Activated CD4-positive, alpha-beta memory T cell treated with anti-CD3 and anti-CD28 coated beads for 36 hours (primary cell): Measurements from ENCODE around the gene CRYBG1. TPM values are rescaled to one million over a fixed set of nuclear protein-coding genes. Genes with fewer than 3 reads are reported as not detected.
"Not testable (repeated sequence)": the region's sequence is repeated elsewhere in the genome, so short reads cannot be mapped to it uniquely, and the experiment has no call there.

Experiments
- CTCF ChIA-PET: fragments of 350-600 bp; sonication (Branson Sonifier 250); formaldehyde crosslinking; loops from one replicate; lab custom pipeline; 2021; ENCODE audit warnings: antibody characterized with exemption, inconsistent platforms; lab: Charles Lee
- POLR2A ChIA-PET: fragments of 350-600 bp; sonication (Branson Sonifier 250); formaldehyde crosslinking; loops from one replicate; lab custom pipeline; 2021; ENCODE audit warnings: antibody characterized with exemption; lab: Charles Lee
- DNase-seq: peaks from one replicate; pipeline ENCODE4 v3.0.0-alpha.2; 2020
- H3K27ac Mint-ChIP-seq: one replicate; pipeline ENCODE4 v1.8.0; 2021; ENCODE audit warnings: mixed read lengths
- H3K27me3 Mint-ChIP-seq: one replicate; pipeline ENCODE4 v1.8.0; 2021; ENCODE audit warnings: mixed read lengths
- H3K36me3 Mint-ChIP-seq: one replicate; pipeline ENCODE4 v1.8.0; 2021; ENCODE audit warnings: mixed read lengths
- H3K4me1 Mint-ChIP-seq: one replicate; pipeline ENCODE4 v1.8.0; 2021; ENCODE audit warnings: low read depth, mixed read lengths
- H3K4me3 Mint-ChIP-seq: one replicate; pipeline ENCODE4 v1.8.0; 2021; ENCODE audit warnings: mild to moderate bottlenecking, mixed read lengths
- H3K9me3 Mint-ChIP-seq: one replicate; pipeline ENCODE4 v1.8.0; 2021; ENCODE audit warnings: mixed read lengths
- intact Hi-C: fragments of 100-400 bp; cut with micrococcal nuclease; formaldehyde crosslinking; loops from one replicate; pipeline ENCODE4 v1.15.1; 2023
- total RNA-seq, 2 experiments: library from RNA; stranded (reverse); gene quantifications; one replicate each; pipeline ENCODE4 v1.2.3, GENCODE V29; 2021

The CRYBG1 gene
- total RNA-seq, 2 experiments from 2014 or later = 38.4 to 39.3 TPM

DNA sequence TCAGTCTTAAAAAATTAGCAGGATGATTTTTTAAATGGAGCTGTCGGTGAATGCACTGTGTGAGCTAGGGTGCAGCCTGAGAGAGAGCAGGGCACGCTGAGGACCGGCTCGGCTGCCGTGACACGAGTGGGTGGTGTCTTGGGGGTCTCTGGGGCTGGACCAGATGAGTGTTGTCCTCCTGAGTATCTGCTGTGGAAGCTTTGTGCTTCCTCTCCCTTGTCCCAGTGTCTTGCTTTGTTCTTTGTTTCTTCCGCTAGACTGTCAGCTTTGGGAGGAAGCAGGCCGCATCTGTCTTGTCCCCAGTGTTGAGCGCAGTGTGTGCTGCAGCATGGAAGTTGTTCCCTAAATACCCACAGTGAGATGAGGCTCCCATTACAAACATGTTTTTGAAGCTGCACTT, 179.4 kb downstream of the CRYBG1 start:
- Mint-ChIP-seq H3K9me3 (no peaks in the 10 kb centered on the region), H3K4me1 (peaks cover 45% of the 10 kb centered on the region), H3K4me3 (no peak overlapping the region), H3K27me3 (no peaks in the 10 kb centered on the region), H3K36me3 (peaks cover 47% of the 10 kb centered on the region), H3K27ac (no peak overlapping the region)
- ChIA-PET POLR2A (interaction anchor here (0.7 to 1.2 kb wide), 3 partner anchors 13 to 20 kb away, joined by 3 to 5 read pairs (median 3); no protein-coding TSS in a partner anchor), CTCF (no interaction called here)
- DNase-seq = no peak
- intact Hi-C loops = no loop called here

DNA sequence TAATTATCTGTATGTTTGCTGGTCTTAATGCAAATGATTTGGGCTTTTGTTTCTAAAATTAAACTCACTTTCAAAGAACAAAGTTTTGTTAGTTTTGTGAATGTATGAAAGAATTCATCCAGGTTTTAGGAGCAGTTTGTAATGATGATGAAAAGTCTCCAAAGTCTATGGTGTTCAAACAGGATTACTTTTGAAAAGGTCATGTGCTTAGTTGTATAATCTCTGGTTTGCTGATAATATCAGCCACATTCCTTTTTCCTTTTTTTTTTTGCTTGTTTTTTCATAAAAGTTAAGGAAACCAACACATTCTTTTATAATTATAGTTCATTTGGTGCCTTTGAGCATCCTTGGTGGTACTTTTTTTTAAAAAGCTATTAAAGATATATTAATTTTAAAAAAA, 179.9 kb downstream of the CRYBG1 start:
- no peak overlapping the region for H3K4me3 Mint-ChIP-seq
- H3K4me1 Mint-ChIP-seq = peaks cover 44% of the 10 kb centered on the region
- no peaks in the 10 kb centered on the region for H3K27me3 Mint-ChIP-seq
- no peaks in the 10 kb centered on the region for H3K9me3 Mint-ChIP-seq
- no peak overlapping the region for H3K27ac Mint-ChIP-seq
- ChIA-PET POLR2A (interaction anchor here (0.7 to 1.2 kb wide), 3 partner anchors 14 to 21 kb away, joined by 3 to 5 read pairs (median 3); no protein-coding TSS in a partner anchor), CTCF (no interaction called here)
- intact Hi-C loops = no loop called here
- H3K36me3 Mint-ChIP-seq = peaks cover 49% of the 10 kb centered on the region
- DNase-seq = no peak

DNA sequence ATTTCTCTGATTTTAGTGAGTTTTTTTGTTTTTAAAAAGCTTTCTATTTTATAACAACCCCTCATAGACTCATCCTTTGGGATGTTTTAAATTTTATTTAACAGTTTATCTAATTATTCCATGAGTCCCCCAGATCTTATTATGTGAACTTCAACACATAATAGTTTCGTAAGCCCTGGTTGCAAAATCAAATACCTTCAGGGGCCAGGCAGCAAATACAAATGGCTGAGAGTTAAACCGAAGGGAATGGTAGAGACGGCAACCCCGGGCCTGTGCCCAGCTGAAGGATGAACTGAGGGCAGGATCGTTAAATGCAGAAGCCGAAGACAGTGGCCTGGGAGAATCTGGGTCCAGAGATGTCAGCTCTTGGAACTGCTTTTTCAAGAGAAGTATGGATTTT, 180.4 kb downstream of the CRYBG1 start:
- no peak overlapping the region for H3K4me3 Mint-ChIP-seq
- H3K27me3 Mint-ChIP-seq = no peaks in the 10 kb centered on the region
- DNase-seq = no peak
- ChIA-PET POLR2A (no interaction called here), CTCF (no interaction called here)
- intact Hi-C loops = no loop called here
- peaks cover 46% of the 10 kb centered on the region for H3K4me1 Mint-ChIP-seq
- H3K36me3 Mint-ChIP-seq = peaks cover 52% of the 10 kb centered on the region
- H3K9me3 Mint-ChIP-seq = no peaks in the 10 kb centered on the region
- H3K27ac Mint-ChIP-seq = no peak overlapping the region

DNA sequence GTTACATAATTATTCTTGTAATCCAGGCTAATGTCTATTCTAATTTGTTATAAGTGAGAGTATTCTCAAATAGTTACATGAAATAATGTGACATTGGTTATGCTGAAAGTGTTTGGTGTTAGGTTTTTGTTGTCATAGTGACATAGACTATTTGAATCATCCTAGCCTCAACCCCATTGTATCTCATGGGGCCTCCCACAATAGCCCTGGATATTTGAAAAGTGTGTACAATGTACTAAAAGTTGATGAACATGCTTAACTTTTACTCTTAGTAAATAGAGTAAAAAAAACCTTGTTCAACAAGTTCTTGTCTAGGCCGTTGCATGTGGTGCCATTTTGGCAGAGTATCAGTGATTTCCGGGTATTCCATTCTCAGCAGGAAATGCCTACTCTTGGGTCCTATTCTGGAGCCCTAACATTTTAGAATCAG, 185.8 kb downstream of the CRYBG1 start:
- peaks cover 46% of the 10 kb centered on the region for H3K4me1 Mint-ChIP-seq
- H3K9me3 Mint-ChIP-seq = peaks cover 3% of the 10 kb centered on the region
- H3K4me3 Mint-ChIP-seq = no peak overlapping the region
- H3K27me3 Mint-ChIP-seq = no peaks in the 10 kb centered on the region
- POLR2A ChIA-PET = interaction anchor here (1.1 to 1.8 kb wide), 3 partner anchors 9 to 26 kb away, joined by 5 to 6 read pairs (median 6); no protein-coding TSS in a partner anchor
- DNase-seq = no peak
- peak overlapping the region; percentile 87 for H3K27ac Mint-ChIP-seq
- CTCF ChIA-PET = interaction anchor here (1.3 kb wide), 1 partner anchor 207 kb away, joined by 3 read pairs; no protein-coding TSS in a partner anchor
- intact Hi-C loops = loop anchor here (1.0 kb wide), 2 partner anchors 9 to 25 kb away; no protein-coding TSS in a partner anchor
- peaks cover 59% of the 10 kb centered on the region for H3K36me3 Mint-ChIP-seq

DNA sequence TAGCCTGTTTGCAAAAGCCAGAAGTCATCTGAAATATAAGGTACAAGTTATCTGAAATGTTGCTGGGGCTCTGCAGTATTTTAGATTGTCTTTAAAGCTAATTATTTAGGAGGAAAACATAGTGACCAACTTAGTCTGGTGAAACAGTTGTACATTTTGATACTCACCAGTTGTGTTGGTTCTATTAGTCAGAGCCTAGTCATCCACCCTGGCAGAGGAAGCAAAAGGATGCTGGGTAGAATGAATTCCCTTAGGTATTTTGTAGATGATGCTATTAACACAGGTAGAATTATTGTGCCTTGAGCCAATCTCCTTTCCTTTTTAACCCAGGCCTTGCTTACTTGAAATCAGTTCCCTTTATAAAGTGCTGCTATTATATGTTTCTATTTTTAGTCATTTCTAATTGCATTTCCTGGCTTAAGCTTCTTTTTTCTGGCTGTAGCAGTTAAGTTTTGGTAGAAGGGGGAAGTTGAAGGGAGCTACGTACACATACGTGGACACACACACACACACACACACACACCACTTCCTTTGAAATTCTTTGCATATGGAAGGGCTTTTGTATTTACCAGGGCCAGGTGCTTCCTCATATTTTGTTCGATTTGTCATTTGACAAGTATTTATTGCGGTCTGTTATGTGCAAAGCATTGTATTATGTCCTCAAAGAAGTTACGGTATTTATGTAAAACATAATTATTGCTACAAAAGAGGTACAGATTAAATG, 186.3 kb downstream of the CRYBG1 start:
- Mint-ChIP-seq H3K36me3 (peaks cover 64% of the 10 kb centered on the region), H3K27ac (peak overlapping the region; percentile 87), H3K4me1 (peaks cover 47% of the 10 kb centered on the region), H3K9me3 (peaks cover 3% of the 10 kb centered on the region), H3K27me3 (no peaks in the 10 kb centered on the region), H3K4me3 (no peak overlapping the region)
- intact Hi-C loops = loop anchor here (1.0 kb wide), 2 partner anchors 10 to 26 kb away; no protein-coding TSS in a partner anchor
- CTCF ChIA-PET = interaction anchor here (1.3 kb wide), 1 partner anchor 207 kb away, joined by 3 read pairs; no protein-coding TSS in a partner anchor
- DNase-seq = no peak
- POLR2A ChIA-PET = interaction anchor here (1.1 to 1.8 kb wide), 3 partner anchors 10 to 27 kb away, joined by 5 to 6 read pairs (median 6); no protein-coding TSS in a partner anchor

DNA sequence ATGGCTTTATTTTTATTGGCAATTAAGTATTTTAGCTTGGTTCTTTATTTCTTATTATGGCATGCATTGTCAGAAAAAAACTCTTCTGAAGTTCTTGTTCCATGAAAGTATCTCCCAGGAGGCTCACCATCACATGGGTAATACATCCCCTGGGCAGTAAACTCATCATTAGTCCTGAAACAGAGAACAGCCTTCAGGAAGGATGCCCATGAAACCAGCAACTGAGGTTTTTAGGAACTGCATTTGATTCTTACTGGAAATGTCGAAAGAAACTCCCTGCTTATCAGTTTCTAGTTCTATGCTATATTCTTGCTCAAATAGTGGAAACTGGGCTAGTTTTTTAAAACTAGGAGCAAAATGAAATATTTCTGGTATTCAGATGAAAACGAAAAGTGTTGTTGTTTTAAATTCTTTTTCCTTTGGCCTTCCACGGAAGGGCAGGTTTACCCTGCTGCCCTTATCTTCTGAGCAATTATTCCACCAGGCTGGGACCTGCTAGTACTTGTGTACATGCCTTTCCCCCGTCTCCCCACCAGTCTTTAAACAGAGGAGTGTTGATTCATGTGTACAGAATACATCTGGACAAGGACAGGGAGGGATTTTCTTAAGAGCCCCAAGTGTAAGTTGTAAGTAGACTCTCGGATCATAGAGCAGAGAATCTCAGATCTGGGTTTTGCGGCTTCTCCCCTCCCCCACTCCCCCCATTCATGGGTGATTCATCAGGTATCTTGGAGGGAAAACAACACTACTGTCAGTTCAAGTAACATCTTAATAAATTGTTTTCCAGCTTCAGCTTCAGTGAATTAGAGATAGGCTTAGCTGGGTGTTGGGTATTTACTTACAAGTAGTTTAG, 187.3 kb downstream of the CRYBG1 start:
- H3K4me3 Mint-ChIP-seq = no peak overlapping the region
- intact Hi-C loops = no loop called here
- peaks cover 3% of the 10 kb centered on the region for H3K9me3 Mint-ChIP-seq
- H3K4me1 Mint-ChIP-seq = peaks cover 53% of the 10 kb centered on the region
- POLR2A ChIA-PET = interaction anchor here (1.1 kb wide), 1 partner anchor 28 kb away, joined by 6 read pairs; no protein-coding TSS in a partner anchor
- H3K27ac Mint-ChIP-seq = peak overlapping the region; percentile 40
- peaks cover 65% of the 10 kb centered on the region for H3K36me3 Mint-ChIP-seq
- H3K27me3 Mint-ChIP-seq = no peaks in the 10 kb centered on the region
- CTCF ChIA-PET = interaction anchor here (0.7 kb wide), 1 partner anchor 36 kb away, joined by 3 read pairs; no protein-coding TSS in a partner anchor
- peak; percentile 58 for DNase-seq

DNA sequence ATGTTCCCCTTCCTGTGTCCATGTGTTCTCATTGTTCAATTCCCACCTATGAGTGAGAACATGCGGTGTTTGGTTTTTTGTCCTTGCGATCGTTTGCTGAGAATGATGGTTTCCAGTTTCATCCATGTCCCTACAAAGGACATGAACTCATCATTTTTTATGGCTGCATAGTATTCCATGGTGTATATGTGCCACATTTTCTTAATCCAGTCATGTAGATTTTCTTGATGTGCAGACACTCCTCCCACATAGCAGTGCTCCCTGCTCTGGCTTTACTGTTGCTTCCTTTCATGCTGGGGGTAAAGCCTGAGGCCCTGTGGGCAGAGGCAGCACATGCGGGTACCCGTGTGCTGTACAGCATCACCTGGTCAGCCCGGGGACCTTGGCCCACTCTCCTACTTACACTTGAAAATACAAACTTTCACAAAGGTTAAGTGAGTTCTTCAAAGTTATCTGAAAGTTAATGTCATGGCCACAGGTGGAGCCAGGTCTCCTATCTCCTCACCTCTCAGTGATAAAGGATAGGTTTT, 188.5 kb downstream of the CRYBG1 start:
- H3K27me3 Mint-ChIP-seq, H3K4me3 Mint-ChIP-seq, intact Hi-C loops, H3K9me3 Mint-ChIP-seq, DNase-seq: not testable (repeated sequence)
- CTCF ChIA-PET = interaction anchor here (0.6 to 0.7 kb wide), 2 partner anchors 17 to 37 kb away, joined by 3 read pairs; no protein-coding TSS in a partner anchor
- Mint-ChIP-seq H3K4me1 (peaks cover 65% of the 10 kb centered on the region), H3K27ac (peak overlapping the region; percentile 38), H3K36me3 (peaks cover 72% of the 10 kb centered on the region)
- POLR2A ChIA-PET = interaction anchor here (1.0 kb wide), 1 partner anchor 29 kb away, joined by 3 read pairs; no protein-coding TSS in a partner anchor

DNA sequence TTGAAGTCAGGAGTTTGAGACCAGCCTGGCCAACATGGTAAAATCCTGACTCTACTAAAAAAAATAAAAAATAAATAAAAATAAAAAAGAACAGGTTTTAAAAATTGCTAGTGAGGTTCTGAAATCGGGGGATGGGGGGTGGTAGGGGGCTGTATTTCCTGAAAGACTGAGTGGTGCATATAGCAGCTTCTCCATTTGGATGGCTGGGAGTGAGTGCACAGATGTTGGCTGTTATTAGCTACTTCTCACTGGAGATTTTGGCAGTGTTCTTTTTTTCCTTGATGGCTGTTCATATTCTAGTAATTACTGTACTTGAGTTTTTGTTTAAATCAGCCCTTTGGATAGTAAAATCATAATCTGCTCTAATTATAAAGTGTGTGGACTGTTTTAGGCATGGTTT, 189.0 kb downstream of the CRYBG1 start:
- Mint-ChIP-seq H3K4me3 (no peak overlapping the region), H3K36me3 (peaks cover 70% of the 10 kb centered on the region), H3K9me3 (peaks cover 3% of the 10 kb centered on the region), H3K27me3 (no peaks in the 10 kb centered on the region), H3K4me1 (peaks cover 67% of the 10 kb centered on the region), H3K27ac (peak overlapping the region; percentile 68)
- ChIA-PET CTCF (no interaction called here), POLR2A (interaction anchor here (1.0 kb wide), 1 partner anchor 30 kb away, joined by 3 read pairs; no protein-coding TSS in a partner anchor)
- intact Hi-C loops = no loop called here
- DNase-seq = no peak

DNA sequence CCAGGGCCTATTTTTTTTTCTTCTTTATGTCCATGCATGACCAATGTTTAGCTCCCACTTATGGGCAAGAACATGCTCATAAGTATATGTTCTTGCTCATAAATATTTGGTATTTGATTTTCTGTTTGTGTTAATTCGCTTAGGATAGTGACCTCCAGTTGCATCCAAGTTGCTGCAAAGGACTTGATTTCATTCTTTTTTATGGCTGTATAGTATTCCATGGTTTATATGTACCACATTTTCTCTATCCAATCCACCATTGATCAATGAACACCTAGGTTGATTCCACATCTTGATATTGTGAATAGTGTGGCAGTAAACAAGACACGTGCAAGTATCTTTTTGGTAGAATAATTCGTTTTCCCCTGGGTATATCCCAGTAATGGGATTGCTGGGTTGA, 190.6 kb downstream of the CRYBG1 start:
- DNase-seq = no peak
- Mint-ChIP-seq H3K36me3 (peaks cover 61% of the 10 kb centered on the region), H3K4me1 (peaks cover 56% of the 10 kb centered on the region), H3K4me3 (no peak overlapping the region), H3K27me3 (no peaks in the 10 kb centered on the region), H3K27ac (peak overlapping the region; percentile 24), H3K9me3 (peaks cover 3% of the 10 kb centered on the region)
- ChIA-PET CTCF (no interaction called here), POLR2A (interaction anchor here (3.7 kb wide), 1 partner anchor 31 kb away, joined by 24 read pairs; no protein-coding TSS in a partner anchor)
- intact Hi-C loops = no loop called here

DNA sequence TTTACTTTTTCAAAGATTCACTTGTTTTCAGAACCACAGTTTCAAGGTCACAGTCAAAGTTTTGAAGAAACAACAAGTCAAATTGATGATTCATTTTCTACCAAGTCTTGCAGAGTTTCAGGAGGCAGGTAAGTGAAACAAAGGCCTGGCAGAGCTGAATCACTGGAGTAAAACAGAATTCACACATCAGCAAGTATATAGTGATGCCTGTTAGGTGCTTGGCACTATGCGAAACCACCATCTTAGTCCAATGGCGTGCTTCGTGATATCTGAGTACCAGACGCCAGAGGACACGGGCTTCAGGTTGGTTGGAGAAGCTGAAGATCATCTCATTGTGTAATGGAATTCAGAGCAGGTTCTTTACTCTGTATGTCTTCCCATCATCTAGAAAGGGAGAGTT, 192.9 kb downstream of the CRYBG1 start:
- peak; percentile 77 for DNase-seq
- intact Hi-C loops = loop anchor here (1.0 kb wide), 5 partner anchors 19 to 78 kb away; no protein-coding TSS in a partner anchor
- H3K27ac Mint-ChIP-seq = peak overlapping the region; percentile 90
- CTCF ChIA-PET = interaction anchor here (0.8 to 4.5 kb wide), 12 partner anchors 8 to 560 kb away, joined by 3 to 37 read pairs (median 5); no protein-coding TSS in a partner anchor
- H3K4me1 Mint-ChIP-seq = peaks cover 36% of the 10 kb centered on the region
- H3K4me3 Mint-ChIP-seq = no peak overlapping the region
- H3K36me3 Mint-ChIP-seq = peaks cover 54% of the 10 kb centered on the region
- POLR2A ChIA-PET = interaction anchor here (0.8 to 3.7 kb wide), 8 partner anchors 10 to 77 kb away, joined by 3 to 24 read pairs (median 4); no protein-coding TSS in a partner anchor
- peaks cover 3% of the 10 kb centered on the region for H3K9me3 Mint-ChIP-seq
- no peaks in the 10 kb centered on the region for H3K27me3 Mint-ChIP-seq

DNA sequence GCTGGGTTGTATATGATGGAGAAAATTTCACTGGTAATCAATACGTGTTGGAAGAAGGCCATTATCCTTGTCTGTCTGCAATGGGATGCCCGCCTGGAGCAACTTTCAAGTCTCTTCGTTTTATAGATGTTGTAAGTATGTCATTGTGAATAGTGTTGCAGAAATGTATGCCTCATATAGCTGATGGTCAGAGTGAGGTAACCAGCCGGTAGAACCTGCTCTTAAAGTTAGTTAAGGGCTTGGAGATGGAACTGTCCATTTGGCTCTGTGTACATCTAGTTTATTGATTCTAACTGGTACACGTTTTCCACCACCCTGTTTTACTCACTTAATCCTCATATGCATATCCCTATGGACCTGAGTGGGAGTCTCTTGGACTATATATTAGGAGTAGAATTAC, 195.2 kb downstream of the CRYBG1 start:
- Mint-ChIP-seq H3K27ac (no peak overlapping the region), H3K4me3 (no peak overlapping the region), H3K9me3 (peaks cover 3% of the 10 kb centered on the region), H3K27me3 (no peaks in the 10 kb centered on the region), H3K36me3 (peaks cover 50% of the 10 kb centered on the region), H3K4me1 (peaks cover 26% of the 10 kb centered on the region)
- ChIA-PET CTCF (interaction anchor here (1.1 to 4.5 kb wide), 4 partner anchors 10 to 111 kb away, joined by 3 to 37 read pairs (median 18); no protein-coding TSS in a partner anchor), POLR2A (interaction anchor here (0.6 kb wide), 1 partner anchor 657 kb away, joined by 4 read pairs; no protein-coding TSS in a partner anchor)
- no peak for DNase-seq
- intact Hi-C loops = loop anchor here (1.0 kb wide), 1 partner anchor 11 kb away; no protein-coding TSS in a partner anchor
